HG02678 (cell line): Measurements from ENCODE around the gene TNFAIP8L3.
"Not testable (repeated sequence)": the region's sequence is repeated elsewhere in the genome, so short reads cannot be mapped to it uniquely, and the experiment has no call there.

Experiments
- ATAC-seq: cut with Tn5 transposase; IDR thresholded peaks from one replicate; pipeline ENCODE4 v1.9.1; 2021; ENCODE audit warnings: mild to moderate bottlenecking, moderate library complexity; ENCODE audit not compliant: unreplicated experiment

The TNFAIP8L3 gene

DNA sequence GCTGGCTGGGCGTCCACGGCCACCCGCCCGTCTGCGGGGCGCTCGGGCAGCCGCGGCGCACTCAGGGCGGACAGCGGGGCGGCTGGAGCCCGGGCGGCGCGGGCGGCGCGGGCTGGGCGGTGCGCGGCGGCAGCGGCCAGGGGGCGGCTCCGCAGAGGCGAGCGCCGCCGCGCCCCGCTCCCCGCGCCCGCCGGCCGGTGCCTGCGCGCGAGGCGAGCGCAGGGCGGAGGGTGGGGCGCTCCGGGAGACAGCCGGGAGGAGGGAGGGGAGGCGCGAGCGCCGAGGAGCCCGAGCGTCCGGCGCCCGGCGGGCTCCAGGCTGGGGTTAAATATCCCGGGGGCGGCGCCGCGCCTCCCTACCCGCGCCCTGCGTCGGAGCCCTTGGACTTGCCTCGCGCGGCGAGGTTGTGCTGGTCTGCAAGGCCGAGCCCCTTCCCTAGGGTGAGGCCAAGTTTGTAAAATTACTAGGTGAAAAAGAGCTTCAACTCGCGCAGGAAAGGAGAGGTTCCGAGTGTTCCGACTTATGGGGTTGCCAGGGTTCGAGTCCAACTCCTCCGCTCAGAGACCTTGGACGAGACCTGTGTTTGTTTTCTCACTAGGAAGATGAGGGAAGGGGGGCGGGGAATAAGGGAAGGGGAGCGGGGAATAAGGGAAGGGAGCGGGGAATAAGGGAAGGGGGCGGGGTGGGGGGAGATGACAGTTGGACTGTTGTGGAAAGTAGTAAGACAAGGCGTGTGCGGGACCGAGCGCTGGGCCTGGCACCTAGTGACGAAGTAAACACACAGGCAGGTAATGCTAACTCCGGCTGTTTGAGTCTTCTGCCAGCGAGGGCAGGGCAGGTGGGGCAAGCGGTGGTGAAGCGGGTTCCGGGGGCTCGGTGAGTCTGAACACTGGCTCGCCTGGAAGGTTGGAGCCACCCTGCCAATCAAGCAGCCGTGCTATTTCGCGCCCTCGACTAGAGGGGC lies at the start of gene TNFAIP8L3:
Gene TNFAIP8L3 (minus strand): TSS at position 301 of the 964 bp plus-strand sequence. CDS start 311 bp downstream, outside the sequence.
- no peak for ATAC-seq

DNA sequence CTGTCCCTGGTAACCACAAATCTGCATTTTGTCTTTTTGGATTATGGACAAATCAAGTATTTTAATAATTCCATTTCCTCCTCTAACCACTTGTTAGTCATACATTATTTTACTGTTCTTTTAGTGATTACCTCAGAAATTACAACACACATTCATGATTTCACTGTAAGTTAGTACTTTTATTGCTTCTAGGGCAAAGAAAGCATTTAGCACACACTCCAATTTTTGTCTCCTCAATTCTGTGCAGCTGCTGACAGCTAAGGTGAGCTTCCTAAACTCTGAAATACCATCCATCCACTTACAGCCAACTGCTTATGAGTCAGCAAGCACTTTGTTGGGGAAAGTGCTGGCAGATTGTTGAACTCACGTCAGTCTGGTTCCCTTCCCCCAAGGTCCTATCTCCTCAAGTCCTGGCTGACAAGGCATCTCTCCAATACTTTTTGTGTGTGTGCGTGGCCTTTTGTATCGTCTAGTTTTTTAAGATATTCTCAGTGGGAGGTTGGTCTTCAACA lies 49.4 kb upstream of the TNFAIP8L3 start:
- ATAC-seq: no peak

DNA sequence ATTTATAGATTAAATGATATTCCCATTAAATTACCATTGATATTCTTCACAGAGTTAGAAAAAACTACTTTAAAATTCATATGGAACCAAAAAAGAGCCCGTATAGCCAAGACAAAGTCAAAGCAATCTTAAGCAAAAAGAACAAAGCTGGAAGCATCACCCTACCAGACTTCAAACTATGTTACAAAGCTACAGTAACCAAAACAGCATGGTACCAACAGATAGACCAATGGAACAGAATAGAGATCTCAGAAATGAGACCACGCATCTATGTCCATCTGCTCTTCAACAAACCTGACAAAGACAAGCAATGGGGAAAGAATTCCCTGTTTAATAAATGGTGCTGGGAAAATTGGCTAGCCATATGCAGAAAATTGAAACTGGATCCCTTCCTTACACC lies 45.6 kb upstream of the TNFAIP8L3 start:
- ATAC-seq: not testable (repeated sequence)

DNA sequence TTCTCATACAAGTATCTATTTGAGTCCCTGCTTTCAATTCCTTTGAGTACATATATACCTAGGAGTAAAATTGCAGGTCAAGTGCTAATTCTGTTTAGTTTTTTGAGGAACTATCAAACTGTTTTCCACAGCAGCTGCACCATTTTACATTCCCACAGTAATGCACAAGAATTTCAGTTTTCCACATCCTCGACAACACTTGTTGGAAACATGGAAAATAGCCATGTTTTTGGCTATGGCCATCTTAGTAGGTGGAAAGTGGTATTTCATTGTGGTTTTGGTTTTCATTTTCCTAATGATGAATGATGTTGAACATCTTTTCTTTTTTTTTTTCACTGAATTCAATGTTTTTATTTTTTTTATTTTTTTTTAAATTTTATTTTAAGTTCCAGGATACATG lies 44.4 kb upstream of the TNFAIP8L3 start:
- no peak for ATAC-seq

DNA sequence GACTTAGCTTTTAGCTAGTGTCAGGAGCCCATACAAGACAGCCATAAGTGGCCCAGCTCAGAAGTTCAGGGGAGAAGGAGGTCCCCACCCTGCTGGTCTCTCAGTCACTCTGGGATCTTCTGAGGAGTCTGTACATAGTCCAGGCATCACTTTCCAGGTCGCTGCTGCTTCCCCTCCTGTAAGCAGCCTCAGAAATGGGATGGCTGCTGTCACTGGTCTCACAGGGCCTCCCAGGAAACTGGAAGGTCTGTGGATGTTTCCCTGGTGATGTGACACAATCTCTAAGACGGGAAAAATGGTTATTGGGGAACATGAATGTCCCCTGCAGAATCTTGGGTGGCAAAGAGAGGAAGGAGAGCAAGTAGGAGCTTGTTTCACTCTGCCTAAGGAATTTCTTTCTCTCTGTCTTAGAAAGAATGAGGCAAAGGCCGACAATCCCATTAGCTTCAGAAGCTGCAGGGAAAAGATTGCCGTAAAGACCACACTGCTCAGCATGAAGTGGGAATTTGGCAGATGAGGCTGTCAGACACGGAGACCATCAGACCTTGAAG lies 43.2 kb upstream of the TNFAIP8L3 start:
- no peak for ATAC-seq

DNA sequence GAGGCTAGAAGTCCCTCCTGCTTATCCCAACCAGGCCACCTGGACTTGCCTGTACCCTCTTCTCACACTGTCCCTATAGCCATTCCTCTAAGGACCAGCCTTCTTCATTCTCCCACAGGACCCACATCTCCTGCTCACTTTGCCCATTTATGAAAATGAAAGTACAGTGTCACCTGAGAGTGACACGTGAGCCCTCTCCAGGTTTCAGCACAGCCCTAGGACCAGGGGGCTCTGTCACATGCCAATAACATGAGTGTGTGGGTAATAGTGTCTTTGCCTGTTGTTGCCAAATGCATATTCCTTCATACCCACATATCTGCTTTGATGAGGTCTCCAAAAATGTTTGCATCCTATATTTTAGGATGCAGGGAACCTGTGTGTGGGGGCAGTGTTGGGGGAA lies 42.3 kb upstream of the TNFAIP8L3 start:
- ATAC-seq: no peak

DNA sequence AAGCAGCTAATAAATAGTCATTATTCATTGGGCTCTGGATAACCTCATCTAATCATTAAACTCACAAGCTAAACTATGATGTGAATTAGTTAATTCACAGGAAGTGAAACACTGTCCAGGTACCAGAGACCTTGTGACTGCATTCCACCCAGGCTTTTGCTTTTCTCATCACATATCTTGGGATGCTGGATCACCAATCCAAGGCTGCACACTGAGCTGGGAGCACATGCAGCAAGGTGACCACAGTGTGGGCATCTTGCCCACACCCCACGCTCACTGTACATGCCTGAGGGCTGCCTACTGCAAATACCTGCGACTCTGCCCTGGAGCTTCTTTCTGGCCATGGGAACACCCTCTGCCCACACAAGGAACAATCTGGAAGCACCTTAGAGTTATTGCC lies 40.6 kb upstream of the TNFAIP8L3 start:
- ATAC-seq: no peak

DNA sequence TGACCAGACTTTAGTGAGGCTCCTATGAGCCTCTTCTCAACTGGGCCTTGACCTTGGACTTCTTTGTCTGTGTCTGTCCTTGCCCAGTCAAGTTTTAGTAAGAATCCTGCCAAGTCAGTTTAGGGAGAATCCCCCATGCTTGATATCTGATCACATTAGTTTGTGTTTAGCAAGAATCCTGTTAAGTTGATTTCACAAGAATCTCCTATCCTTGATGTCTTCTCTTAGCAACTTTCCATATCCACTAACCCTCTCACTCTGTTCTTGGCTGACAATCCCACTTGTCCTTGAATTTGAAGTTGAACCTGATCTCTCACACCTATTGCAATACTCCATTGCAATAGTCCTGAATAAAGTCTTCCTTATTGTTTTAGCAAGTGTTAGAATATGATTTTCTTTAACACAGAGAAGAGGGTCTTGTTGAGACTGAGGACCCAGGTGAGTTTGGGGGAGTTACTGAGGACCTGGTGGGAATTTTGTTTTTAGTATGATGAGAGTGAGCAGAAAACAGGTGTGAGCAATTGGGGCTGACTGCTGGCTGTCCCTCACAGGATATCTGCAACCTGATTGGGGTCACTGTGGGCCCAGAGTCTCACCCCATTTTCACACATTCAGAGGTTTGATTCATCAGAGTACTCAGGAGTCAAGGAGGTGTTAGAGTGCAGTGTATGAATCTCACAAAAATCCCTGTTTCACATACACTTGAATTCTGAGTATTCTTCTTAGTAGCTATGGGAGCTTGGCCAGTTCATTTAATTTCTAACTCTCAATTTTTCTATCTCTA lies 39.9 kb upstream of the TNFAIP8L3 start:
- no peak for ATAC-seq

DNA sequence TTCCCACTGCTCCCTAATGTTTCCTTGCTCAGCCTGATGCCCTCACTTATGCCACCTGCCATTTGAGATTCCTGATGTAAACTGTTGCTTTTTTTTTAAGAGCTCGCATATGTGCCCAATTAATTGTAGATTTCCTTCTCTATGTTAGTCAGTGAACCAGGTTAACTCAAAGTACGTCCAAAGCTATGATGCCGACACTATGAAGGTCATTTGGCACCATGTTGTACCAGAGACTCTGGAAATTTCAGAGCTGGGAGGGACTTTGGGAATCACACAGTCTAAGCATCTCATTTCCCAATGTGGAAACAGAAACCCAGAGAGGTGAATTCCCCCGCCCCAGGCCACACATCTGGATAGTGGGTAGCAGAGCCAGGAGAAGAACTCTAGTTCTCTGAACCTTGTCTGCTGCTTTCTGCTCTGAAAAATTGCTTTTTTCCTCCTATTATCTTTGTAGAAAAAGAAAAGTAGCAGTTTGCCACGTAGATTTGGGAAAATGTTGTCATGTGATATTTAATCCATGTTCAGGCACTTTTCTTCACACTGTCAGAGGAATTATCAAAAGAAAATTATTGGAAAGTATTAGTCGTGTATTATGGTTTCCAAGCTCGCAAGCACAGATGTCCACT lies 38.5 kb upstream of the TNFAIP8L3 start:
- no peak for ATAC-seq

DNA sequence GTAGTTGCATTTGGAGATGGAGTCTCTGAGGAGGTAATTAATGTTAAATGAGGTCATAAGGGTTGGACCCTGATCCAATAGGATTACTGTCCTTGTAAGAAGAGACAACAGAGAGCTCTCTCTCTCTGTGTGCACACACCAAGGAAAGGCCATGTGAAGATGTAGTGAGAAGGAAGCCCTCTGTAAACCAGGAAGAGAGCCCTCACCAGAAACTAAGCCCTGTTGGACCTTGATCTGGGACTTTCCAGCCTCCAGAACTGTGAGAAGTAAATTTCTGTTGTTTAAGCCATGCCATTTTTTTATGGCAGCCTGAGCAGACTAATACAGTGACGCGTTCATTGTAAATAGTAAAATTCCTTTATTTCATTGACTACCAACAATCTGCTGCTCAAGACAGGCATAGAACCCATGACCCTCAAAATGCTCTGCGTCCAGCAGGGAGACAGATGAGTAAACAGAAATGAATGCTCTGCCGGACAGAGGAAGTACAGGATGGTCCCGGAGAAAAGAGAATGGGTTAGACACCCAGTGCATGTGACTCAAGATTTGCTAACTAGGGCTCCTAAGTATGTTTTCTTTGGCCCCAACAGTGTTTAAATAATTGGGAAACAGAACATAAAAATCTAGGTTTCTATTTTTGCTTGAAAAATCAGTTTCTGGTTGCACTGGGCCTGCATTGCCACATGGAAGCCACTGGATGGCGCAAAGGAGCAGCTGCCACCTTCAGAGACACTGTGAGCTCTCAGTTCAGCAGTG lies 37.9 kb upstream of the TNFAIP8L3 start:
- ATAC-seq: no peak

DNA sequence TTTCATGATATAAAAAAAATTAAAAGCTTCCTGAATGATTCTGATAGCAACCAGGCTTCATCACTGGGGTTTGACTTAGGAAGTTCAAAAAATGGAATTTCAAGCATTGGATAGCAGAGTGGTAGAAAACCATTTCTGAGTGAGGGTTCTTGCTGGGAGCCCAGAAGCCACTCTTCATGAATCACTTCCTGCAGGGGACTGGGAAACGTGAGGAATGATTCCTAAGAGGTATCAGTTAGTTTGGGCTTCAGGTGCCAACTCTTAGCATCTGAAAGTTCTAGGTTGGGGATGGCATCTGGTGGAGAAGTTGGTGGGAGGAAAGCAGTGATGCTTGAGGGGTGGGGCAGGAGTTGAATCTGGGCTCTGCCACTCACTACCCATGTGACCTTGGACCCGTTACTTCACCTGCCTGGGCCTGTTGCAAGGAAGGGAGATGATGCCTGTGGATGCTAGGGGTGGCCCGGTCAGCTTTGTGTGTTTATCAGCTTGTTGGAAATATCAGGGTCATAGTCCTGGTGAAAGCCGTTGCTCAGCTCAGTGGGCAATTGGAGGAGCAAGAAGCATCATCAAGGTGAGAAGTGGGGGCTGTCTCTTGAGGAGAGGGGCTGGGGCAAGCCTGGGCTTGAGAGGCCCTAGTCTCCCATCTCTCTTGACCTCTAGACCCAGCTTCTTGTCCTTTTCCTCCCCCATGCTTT lies 37.0 kb upstream of the TNFAIP8L3 start:
- ATAC-seq: no peak

DNA sequence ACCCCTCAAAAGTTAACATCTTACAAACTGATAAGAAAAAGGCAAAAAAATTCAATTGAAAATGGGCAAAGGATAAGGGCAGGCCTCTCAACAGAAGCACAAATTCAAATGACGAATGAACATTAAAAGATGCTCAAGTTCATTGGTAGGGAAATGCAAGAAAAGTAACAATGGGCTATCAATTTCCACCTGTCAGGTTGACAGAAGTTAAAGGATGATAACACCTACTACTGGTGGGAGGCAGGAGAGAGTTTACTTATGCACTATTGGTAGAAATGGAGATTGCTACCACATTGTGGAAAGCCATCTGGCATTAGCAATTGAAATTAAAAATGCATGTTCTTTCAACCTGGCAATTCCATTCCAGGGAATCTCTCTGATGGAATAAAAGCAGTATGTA lies 35.6 kb upstream of the TNFAIP8L3 start:
- no peak for ATAC-seq

DNA sequence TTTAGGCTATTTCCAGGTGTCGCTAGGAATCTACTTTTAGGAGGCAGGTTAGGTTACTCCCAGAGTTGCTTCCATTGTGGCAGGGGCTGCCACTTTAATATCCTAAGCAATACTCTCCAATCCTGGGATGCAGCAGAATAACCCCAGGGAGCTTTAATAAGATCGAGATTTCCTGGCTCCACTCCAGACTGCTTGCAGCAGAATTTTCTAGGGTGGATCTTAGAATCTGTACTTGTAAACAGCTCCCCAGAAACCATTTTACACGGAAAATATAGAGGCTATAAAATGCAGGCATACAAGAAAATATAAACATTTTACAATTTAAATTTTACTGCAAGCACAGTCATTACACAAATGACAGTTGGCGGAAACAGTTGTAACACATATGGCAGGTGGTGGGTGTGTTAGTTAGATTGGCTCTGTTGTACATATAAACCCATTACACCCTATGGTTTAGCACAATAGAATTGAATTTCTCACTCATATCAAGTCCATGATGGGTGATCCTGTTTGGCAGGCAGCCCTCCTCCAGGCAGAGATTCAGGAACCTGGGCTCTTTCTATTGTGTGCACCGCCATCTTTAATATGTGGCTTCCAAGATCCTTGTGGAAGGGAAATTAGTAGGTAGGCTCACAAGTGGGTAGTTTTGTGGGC lies 35.0 kb upstream of the TNFAIP8L3 start:
- no peak for ATAC-seq

DNA sequence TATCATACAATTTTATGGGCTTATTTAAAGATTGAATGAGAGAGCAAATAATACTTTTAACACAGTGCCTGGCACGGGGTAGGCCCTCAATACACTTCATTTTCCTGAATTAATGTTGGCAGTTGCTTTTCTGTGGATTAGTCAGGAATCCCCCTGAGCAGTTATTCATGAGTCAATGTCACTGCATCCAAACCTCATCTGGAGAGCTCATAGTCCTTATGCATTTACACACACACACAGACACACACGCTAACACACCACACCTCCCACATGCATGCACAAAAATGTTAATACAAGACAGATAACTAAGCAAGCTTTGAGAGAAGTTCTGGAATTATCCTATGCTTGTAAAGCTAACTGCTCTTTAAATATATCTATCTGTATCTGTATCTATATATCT lies 34.0 kb upstream of the TNFAIP8L3 start:
- no peak for ATAC-seq

DNA sequence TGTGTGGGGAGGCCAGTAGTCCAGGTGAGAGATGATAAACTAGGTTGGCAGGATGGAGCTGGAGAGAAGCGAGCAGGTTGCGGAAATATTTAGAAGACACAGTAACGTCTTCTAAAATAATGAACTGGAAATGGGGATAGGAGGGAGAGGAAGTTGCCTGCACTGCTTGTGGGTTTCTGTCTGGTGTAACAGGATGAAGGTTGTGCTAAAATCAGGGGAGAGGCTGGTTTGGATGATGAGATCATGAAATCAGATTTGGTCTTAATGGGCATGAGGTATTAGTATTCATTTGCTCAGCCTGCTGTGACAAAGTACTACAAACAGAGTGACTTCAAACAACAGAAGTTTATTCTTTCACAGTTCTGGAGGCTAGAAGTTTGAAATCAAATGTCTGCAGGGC lies 32.1 kb upstream of the TNFAIP8L3 start:
- no peak for ATAC-seq

DNA sequence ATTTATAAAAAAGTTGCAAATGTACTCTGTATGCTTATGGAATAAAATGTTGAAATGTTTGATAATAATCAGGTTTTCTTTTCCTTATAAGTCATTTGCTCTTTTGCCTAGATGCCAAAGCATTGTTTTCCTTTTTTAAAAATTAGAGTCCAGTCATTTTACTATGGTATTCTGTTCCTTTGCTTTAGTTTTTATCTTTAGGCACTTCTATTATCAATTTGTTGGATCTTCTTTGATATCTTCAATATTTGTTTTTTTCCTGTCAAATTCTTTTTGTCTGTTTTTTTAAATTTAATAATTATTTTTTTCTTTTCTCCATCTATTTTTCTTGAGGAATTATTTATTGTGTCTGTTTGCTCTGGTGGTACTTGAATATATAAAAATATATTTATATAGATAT lies 28.3 kb upstream of the TNFAIP8L3 start:
- ATAC-seq: not testable (repeated sequence)

DNA sequence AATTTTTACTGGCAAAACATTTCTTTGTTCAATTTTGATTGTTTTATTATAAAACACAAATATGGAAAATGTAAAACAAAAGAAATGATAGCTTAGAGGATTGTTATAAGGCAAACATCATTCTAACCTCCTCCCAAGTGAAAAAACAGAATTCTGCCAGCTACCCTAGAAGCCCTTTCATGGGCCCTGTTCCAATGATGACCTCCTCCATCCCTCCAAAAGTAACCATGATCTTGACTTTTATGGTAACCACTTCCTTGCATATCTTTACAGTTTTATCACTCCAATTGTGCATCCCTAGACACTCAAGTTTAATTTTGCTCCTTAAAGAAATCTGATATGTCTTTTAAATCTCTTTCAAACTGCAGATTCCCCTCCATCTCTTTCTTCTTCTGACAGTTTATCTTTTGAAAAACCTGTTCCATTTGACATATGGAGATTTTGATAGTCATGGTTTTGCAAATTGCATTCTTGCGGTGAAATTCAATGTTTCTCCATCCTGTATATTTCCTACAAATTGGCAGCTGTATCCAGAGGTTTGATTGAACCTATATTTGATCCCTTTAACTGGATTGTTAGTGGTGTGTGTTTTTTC lies 27.0 kb upstream of the TNFAIP8L3 start:
- ATAC-seq: no peak

DNA sequence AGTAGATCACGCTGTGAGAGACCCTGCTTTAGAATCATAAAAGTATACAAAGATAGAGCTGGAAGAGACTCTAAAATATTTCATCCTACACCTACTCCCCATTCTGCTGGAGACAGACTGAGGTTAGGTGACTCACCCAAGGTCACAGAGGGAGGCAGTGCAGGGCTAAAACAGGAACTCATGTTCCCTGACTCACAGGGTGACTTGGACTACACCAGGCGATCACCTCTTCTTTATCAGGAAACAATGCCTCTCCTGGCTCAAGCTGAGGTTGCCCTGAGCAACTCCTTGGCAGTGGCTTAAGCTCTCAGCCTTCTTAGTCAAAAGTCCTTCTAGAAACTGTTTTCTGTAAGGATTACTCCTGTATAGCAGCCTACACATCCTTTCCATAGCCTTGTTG lies 26.4 kb upstream of the TNFAIP8L3 start:
- no peak for ATAC-seq

DNA sequence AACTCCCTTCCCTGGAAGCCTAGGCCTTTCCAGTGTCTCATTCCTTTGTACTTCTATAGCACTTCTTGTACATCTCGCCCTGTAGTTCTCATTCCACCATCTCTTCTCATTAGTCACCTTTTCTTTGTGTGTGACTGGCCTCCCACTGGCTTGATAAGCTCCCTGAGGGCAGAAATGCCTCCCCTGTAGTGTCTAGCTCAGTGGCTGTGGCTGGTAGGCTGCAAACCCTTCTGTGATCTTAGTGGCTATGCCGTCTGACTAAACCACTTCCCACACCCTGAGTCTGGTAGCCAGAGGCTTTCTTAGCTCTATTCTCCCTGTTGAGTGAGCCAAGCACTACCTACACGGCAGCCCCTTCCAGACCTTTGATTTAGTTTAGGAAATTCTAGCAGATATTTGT lies 24.4 kb upstream of the TNFAIP8L3 start:
- no peak for ATAC-seq
